HUES6 (cell line): ENCODE data around the gene SYTL5.

Source experiments
- H3K27ac ChIP-seq: 2 replicates; pipeline ENCODE4 v1.7.0; 2013; ENCODE audit warnings: low read depth, mild to moderate bottlenecking, low read length, inconsistent platforms
- H3K27me3 ChIP-seq: 2 replicates; pipeline ENCODE4 v1.6.1; 2013; ENCODE audit warnings: low read length; ENCODE audit not compliant: control insufficient read depth, insufficient read depth
- H3K36me3 ChIP-seq: 2 replicates; pipeline ENCODE4 v1.6.1; 2013; ENCODE audit warnings: low read length; ENCODE audit not compliant: control insufficient read depth, insufficient read depth
- H3K4me1 ChIP-seq: 2 replicates; pipeline ENCODE4 v1.6.1; 2013; ENCODE audit warnings: low read length; ENCODE audit not compliant: control insufficient read depth, insufficient read depth
- H3K4me3 ChIP-seq: 2 replicates; pipeline ENCODE4 v1.5.1; 2013; ENCODE audit warnings: low read depth, low read length
- H3K9ac ChIP-seq: one replicate; pipeline ENCODE4 v1.6.1; 2013; ENCODE audit warnings: mild to moderate bottlenecking, low read length
- H3K9me3 ChIP-seq: 2 replicates; pipeline ENCODE4 v1.6.1; 2013; ENCODE audit warnings: low read depth, low read length; ENCODE audit not compliant: control insufficient read depth, insufficient read depth

SYTL5 gene

GRCh38 chrX:38089173-38089982 is 83.0 kb downstream of the SYTL5 start:
- Histone ChIP-seq H3K27ac (no peak overlapping the region), H3K4me3 (no peak overlapping the region), H3K27me3 (no peaks in the 10 kb centered on the region), H3K9ac (no peak overlapping the region), H3K9me3 (no peaks in the 10 kb centered on the region), H3K4me1 (no peaks in the 10 kb centered on the region), H3K36me3 (no peaks in the 10 kb centered on the region)

GRCh38 chrX:38095971-38096529 is 89.7 kb downstream of the SYTL5 start:
- no peak overlapping the region for H3K9ac ChIP-seq

GRCh38 chrX:38099688-38100087 is 93.3 kb downstream of the SYTL5 start:
- no peaks in the 10 kb centered on the region for H3K27me3 ChIP-seq
- no peak overlapping the region for H3K27ac ChIP-seq
- peaks cover 17% of the 10 kb centered on the region; the same call in 1 of the 2 replicates for H3K9me3 ChIP-seq
- H3K4me3 ChIP-seq = no peak overlapping the region
- no peaks in the 10 kb centered on the region for H3K4me1 ChIP-seq
- no peaks in the 10 kb centered on the region for H3K36me3 ChIP-seq
- no peak overlapping the region for H3K9ac ChIP-seq

More at GRCh38 chrX:38095971-38096529, 89.7 kb downstream of the SYTL5 start:
- Histone ChIP-seq H3K4me3 (no peak overlapping the region), H3K27me3 (no peaks in the 10 kb centered on the region), H3K9me3 (peaks cover 17% of the 10 kb centered on the region; the same call in 1 of the 2 replicates), H3K4me1 (no peaks in the 10 kb centered on the region), H3K27ac (no peak overlapping the region), H3K36me3 (no peaks in the 10 kb centered on the region)

- no peaks in the 10 kb centered on the region for H3K36me3 ChIP-seq
- peaks cover 17% of the 10 kb centered on the region; the same call in 1 of the 2 replicates for H3K9me3 ChIP-seq
- no peaks in the 10 kb centered on the region; the same call in 1 of the 2 replicates for H3K27me3 ChIP-seq
- H3K9ac ChIP-seq = no peak overlapping the region
- peaks cover 10% of the 10 kb centered on the region; the same call in 1 of the 2 replicates for H3K4me1 ChIP-seq
- no peak overlapping the region for H3K27ac ChIP-seq
- no peak overlapping the region for H3K4me3 ChIP-seq
Observed at GRCh38 chrX:38102240-38102639, 95.9 kb downstream of the SYTL5 start.

- no peak overlapping the region for H3K27ac ChIP-seq
Observed at GRCh38 chrX:38102875-38103274, 96.5 kb downstream of the SYTL5 start.

DNA sequence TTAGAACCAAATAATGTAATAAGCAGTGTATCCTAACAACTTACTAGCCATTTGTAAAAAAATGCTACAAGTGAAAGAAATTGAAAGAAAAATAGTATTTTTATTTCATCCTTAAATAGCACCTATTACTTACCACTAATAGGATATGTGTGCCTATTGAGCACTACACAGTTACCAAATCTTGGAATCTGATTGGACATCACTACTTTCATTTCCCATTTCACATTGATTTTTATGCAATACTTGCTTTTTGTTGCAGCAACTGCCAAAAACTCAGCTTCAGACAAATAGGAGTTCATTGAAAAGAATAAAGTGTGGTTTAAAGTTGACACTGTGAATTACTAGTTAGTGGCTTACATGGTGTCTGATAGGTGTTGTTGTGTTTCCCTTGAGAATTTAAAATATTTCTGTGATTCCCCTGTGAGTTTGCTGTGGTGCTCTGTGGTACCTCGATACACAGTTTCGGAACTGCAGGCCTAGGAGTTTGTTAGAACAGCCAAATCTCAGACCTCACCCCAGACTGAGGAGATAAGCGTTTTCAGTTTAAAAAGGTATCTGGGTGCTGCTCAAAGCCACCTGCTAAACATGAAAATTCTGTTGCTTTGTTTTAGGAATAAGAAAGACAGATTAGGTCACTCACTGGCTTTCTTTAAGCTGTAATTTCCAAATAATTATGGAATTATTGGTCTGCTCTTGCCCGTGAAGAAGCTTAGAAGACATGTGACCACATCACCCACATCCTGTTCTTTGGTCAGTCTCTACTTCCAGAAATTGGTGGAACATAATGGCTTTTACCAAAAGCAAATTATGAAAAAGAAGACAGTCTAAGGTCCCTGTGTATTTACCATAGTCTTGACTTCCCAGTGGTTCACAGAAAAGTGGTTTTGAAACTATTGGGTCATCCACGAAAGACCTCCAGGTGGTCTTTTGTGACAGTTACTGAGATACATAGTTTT is 97.8 kb downstream of the SYTL5 start:
- H3K36me3 ChIP-seq = no peaks in the 10 kb centered on the region
- H3K9me3 ChIP-seq = peaks cover 14% of the 10 kb centered on the region; the same call in 1 of the 2 replicates
- no peak overlapping the region for H3K9ac ChIP-seq
- H3K27me3 ChIP-seq = no peaks in the 10 kb centered on the region; the same call in 1 of the 2 replicates
- H3K4me3 ChIP-seq = no peak overlapping the region
- H3K27ac ChIP-seq = no peak overlapping the region
- peaks cover 10% of the 10 kb centered on the region; the same call in 1 of the 2 replicates for H3K4me1 ChIP-seq

More at GRCh38 chrX:38102875-38103274, 96.5 kb downstream of the SYTL5 start:
- Histone ChIP-seq H3K4me3 (no peak overlapping the region), H3K27me3 (no peaks in the 10 kb centered on the region; the same call in 1 of the 2 replicates), H3K9ac (no peak overlapping the region), H3K4me1 (peaks cover 10% of the 10 kb centered on the region; the same call in 1 of the 2 replicates), H3K9me3 (peaks cover 17% of the 10 kb centered on the region; the same call in 1 of the 2 replicates), H3K36me3 (no peaks in the 10 kb centered on the region)

DNA sequence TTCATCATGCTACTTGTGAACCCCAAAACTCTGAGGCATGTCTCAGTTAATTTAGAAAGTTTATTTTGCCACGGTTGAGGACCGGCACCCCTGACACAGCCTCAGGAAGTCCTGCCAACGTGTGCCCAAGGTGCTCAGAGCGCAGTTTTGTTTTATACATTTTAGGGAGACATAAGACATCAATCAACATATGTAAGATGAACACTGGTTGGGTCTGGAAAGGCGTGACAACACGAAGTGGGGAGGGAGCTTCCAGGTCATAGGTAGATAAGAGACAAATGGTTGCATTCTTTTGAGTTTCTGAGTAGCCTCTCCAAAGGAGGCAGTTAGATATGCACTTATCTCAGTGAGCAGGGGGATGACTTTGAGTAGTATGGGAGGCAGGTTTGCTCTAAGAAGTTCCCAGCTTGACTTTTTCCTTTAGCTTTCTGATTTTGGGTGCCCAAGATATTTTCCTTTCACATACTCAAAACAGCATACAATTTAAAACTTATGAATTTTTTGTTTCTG is 98.9 kb downstream of the SYTL5 start:
- Histone ChIP-seq H3K36me3 (no peaks in the 10 kb centered on the region), H3K27ac (no peak overlapping the region), H3K9ac (no peak overlapping the region), H3K9me3 (peaks cover 4% of the 10 kb centered on the region; the same call in 1 of the 2 replicates), H3K4me3 (no peak overlapping the region), H3K27me3 (no peaks in the 10 kb centered on the region; the same call in 1 of the 2 replicates), H3K4me1 (peaks cover 10% of the 10 kb centered on the region; the same call in 1 of the 2 replicates)

GRCh38 chrX:38106991-38107655 is 100.8 kb downstream of the SYTL5 start:
- Histone ChIP-seq H3K36me3 (no peaks in the 10 kb centered on the region), H3K9me3 (no peaks in the 10 kb centered on the region), H3K4me1 (peaks cover 10% of the 10 kb centered on the region; the same call in 1 of the 2 replicates), H3K9ac (no peak overlapping the region), H3K27me3 (no peaks in the 10 kb centered on the region; the same call in 1 of the 2 replicates), H3K4me3 (no peak overlapping the region), H3K27ac (no peak overlapping the region)

DNA sequence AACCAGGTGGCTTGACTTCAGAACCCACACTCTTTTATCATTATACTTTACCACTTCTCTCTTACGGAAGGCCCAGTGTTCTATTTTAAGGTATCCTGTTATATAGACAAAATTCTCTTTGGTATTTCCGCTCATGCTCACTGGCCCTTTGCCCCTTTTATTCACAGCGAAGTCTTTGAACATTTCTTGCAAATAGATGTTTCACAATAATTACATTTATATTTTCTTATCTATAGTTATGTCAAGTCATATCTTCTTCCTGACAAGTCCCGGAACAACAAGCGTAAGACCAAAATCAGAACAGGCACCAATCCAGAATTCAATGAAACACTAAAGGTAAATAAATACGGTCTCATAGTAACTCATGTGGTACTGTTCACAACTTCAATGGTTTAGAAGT is 102.0 kb downstream of the SYTL5 start:
- H3K9me3 ChIP-seq = no peaks in the 10 kb centered on the region
- H3K36me3 ChIP-seq = no peaks in the 10 kb centered on the region
- peaks cover 10% of the 10 kb centered on the region; the same call in 1 of the 2 replicates for H3K4me1 ChIP-seq
- no peak overlapping the region for H3K9ac ChIP-seq
- H3K27ac ChIP-seq = no peak overlapping the region
- H3K27me3 ChIP-seq = no peaks in the 10 kb centered on the region; the same call in 1 of the 2 replicates
- H3K4me3 ChIP-seq = no peak overlapping the region
